ENCODE data around the gene RAB10. TPM values are rescaled to one million over a fixed set of nuclear protein-coding genes. Genes with fewer than 3 reads are reported as not detected.

Gene RAB10
- total RNA-seq, 4 donors from 2014 or later = 61.9 to 95.6 (median 85.1) TPM

DNA sequence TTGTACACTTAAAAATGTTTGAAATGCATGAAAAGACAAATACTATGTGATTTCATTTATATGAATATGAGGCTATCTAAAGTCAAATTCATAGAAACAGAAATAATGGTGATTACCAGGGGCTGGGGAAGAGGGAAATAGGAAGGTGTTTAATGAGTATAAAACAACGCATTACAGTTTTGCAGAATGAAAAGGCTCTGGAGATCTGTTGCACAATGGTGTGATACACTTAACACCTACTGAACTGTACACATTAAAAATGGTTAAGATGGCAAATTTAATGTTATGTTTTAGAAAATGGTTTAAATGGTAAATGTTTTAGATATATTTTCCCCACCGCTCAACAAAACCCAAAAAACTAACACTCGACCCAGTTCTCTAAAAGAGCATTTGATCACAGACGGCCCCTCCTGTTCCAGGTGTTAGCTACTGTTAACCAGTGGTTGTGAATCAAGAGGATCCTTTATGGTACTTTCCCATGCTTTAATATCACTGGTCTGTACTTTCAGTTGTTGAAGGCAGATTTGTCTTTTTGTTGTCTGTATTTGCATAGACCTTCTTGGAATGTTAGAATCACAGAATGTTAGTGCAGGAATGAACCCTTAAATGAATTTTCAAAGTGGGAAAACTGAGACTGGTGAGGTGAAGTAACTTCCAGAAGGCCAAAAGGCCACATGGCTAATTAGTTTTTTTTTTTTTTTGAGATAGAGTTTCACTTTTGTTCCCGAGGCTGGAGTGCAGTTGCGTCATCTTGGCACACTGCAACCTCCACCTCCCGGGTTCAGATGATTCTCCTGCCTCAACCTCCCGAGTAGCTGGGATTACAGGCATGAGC is 10.2 kb downstream of the RAB10 start:
- Histone ChIP-seq H3K27me3 (no peaks in the 10 kb centered on the region), H3K4me3 (peak overlapping the region in 1 of 4 donors; percentile 8), H3K36me3 (peaks cover 0 to 4% (median 0%) of the 10 kb centered on the region in 3 donors), H3K9me3 (no peaks in the 10 kb centered on the region), H3K27ac (peak overlapping the region in 1 of 4 donors; percentile 64), H3K4me1 (peaks cover 0 to 44% (median 10%) of the 10 kb centered on the region in 4 donors)
- TF ChIP-seq, protein P1, sequence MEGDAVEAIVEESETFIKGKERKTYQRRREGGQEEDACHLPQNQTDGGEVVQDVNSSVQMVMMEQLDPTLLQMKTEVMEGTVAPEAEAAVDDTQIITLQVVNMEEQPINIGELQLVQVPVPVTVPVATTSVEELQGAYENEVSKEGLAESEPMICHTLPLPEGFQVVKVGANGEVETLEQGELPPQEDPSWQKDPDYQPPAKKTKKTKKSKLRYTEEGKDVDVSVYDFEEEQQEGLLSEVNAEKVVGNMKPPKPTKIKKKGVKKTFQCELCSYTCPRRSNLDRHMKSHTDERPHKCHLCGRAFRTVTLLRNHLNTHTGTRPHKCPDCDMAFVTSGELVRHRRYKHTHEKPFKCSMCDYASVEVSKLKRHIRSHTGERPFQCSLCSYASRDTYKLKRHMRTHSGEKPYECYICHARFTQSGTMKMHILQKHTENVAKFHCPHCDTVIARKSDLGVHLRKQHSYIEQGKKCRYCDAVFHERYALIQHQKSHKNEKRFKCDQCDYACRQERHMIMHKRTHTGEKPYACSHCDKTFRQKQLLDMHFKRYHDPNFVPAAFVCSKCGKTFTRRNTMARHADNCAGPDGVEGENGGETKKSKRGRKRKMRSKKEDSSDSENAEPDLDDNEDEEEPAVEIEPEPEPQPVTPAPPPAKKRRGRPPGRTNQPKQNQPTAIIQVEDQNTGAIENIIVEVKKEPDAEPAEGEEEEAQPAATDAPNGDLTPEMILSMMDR (IDR thresholded peaks at IDR 0.05) = no peak
- no peak for TF ChIP-seq POLR2A (IDR thresholded peaks at IDR 0.05)
- DNase-seq = peak in 1 of 3 donors; percentile 74

DNA sequence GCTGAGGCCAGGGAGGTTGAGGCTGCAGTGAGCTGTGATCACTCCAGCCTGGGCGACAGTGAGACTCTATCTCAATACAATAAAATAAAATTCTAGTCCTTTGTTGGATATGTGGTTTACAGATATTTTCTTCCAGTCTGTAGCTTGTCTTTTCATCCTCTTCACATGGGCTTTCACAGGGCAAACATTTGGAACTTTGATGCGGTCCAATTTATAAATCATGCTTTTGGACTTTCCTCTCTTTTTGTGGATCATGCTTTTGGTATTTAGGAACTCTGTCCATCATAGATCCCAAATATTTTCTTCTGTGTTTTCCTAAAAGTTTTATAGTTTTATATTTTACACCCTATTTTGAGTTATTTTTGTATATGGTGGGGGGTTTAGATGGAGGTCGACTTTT is 14.9 kb downstream of the RAB10 start:
- H3K9me3 ChIP-seq = no peaks in the 10 kb centered on the region
- DNase-seq = no peak
- H3K27ac ChIP-seq = no peak overlapping the region
- H3K27me3 ChIP-seq = no peaks in the 10 kb centered on the region
- H3K36me3 ChIP-seq = peaks cover 0 to 3% (median 0%) of the 10 kb centered on the region in 3 donors
- TF ChIP-seq, protein P1 (IDR thresholded peaks at IDR 0.05) = no peak
- TF ChIP-seq POLR2A (IDR thresholded peaks at IDR 0.05) = no peak
- no peak overlapping the region for H3K4me3 ChIP-seq
- peaks cover 0 to 29% (median 2%) of the 10 kb centered on the region in 4 donors for H3K4me1 ChIP-seq

DNA sequence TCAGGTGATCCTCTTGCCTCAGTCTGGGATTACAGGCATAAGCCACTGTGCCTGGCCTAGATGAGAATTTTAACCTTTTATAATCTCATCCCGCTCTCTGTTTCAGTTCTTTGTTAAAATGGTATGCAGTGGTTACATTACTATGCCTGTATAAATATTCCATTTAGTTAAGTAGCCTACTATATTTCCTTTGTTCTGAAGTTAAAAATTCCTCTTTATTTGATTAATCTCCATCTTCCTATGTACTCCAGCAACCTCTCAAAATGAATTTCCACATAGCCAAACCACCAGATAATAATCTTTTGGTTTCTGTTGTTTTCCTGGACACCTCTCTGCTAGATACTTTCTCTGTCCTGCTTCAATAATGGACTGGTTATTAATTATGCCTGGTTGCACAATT is 15.8 kb downstream of the RAB10 start:
- TF ChIP-seq, protein P1 (IDR thresholded peaks at IDR 0.05) = no peak
- TF ChIP-seq POLR2A (IDR thresholded peaks at IDR 0.05) = no peak
- Histone ChIP-seq H3K27ac (no peak overlapping the region), H3K27me3 (no peaks in the 10 kb centered on the region), H3K4me3 (no peak overlapping the region), H3K4me1 (peaks cover 0 to 27% (median 0%) of the 10 kb centered on the region in 4 donors), H3K9me3 (no peaks in the 10 kb centered on the region), H3K36me3 (peaks cover 0 to 3% (median 0%) of the 10 kb centered on the region in 3 donors)
- no peak for DNase-seq

DNA sequence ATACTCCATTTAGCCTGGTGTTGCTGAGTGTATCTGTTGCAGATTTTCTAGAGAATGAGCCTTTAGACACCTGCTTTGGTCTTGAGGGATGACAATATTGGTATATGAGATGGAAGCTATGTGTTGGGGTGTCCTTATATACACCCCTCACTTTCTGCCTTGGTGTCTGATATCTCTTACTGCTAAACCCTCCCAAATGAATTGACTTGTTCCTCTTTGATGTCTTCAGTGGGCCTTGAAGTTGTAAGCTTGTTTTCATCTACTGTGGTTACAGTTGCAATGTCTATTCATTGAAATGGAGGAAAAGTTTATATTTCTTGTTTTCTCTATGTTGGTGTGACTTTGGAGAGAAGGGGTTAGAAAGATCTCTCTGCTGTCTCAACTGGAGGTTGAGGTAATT is 18.9 kb downstream of the RAB10 start:
- H3K36me3 ChIP-seq = peaks cover 0 to 3% (median 0%) of the 10 kb centered on the region in 3 donors
- no peaks in the 10 kb centered on the region for H3K9me3 ChIP-seq
- no peak for DNase-seq
- H3K27me3 ChIP-seq = no peaks in the 10 kb centered on the region
- H3K27ac ChIP-seq = no peak overlapping the region
- no peak overlapping the region for H3K4me3 ChIP-seq
- no peak for TF ChIP-seq POLR2A (IDR thresholded peaks at IDR 0.05)
- TF ChIP-seq, protein P1 (IDR thresholded peaks at IDR 0.05) = no peak
- H3K4me1 ChIP-seq = peaks cover 0 to 29% (median 0%) of the 10 kb centered on the region in 4 donors

DNA sequence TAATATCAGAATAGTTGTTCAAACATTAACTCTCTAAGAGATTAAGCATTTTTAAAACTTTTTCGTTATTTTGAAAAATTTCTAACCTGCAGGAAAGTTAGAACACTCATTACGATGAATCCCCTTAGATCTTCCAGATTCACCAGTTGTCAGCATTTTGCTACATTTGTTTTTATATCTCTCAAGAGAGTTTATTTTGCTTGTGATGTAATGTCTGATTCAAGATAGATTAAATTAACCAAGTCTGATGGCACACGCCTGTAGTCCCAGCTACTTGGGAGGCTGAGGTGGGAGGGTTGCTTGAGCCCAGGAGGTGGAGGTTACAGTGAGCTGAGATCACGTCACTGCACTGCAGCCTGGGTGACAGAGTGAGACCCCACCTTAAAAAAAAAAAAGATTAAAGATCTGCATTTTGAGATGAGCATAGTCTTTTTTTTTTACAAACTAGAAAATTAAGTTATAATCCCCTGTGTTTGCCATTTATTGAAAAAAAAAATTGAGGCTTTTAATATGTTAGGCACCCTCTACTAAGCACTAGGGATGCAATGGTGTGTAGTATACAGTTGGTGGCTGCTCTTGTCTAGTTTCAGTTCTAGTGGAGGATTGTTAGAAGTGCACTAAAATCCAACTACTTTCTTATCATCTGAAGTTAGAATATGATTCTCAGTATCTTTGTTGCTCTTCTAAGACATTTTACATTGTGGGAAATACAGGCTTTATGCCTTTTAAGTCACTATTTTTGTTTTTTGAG is 20.9 kb downstream of the RAB10 start:
- Histone ChIP-seq H3K4me1 (peaks cover 0 to 23% (median 0%) of the 10 kb centered on the region in 4 donors), H3K36me3 (peaks cover 0 to 3% (median 0%) of the 10 kb centered on the region in 3 donors), H3K27ac (no peak overlapping the region), H3K4me3 (no peak overlapping the region), H3K27me3 (no peaks in the 10 kb centered on the region), H3K9me3 (no peaks in the 10 kb centered on the region)
- TF ChIP-seq POLR2A (IDR thresholded peaks at IDR 0.05) = no peak
- TF ChIP-seq, protein P1 (IDR thresholded peaks at IDR 0.05) = peak in 1 of 6 experiments; percentile 5
- DNase-seq = no peak

Data from Peyer's patch (tissue), 4 donors.